Activated naive CD8-positive, alpha-beta T cell treated with anti-CD3 and anti-CD28 coated beads, Interleukin-2, amount 10 ng/mL, durations not matched to agents 7 days and 5 days (primary cell): Measurements from ENCODE around the gene SNX8. TPM values are rescaled to one million over a fixed set of nuclear protein-coding genes. Genes with fewer than 3 reads are reported as not detected.

Source experiments
- ATAC-seq: fragments of 150-1000 bp; cut with Tn5 transposase; one replicate; pipeline ENCODE4 v1.10.0; 2021; ENCODE audit warnings: low read depth, moderate library complexity
- POLR2A ChIA-PET: fragments of 350-600 bp; sonication (Branson Sonifier 250); formaldehyde crosslinking; loops from one replicate; lab custom pipeline; 2021; ENCODE audit warnings: antibody characterized with exemption; lab: Charles Lee
- DNase-seq: peaks from one replicate; pipeline ENCODE4 v3.0.0; 2021
- H3K27ac Mint-ChIP-seq: one replicate; pipeline ENCODE4 v1.8.0; 2022; ENCODE audit warnings: mild to moderate bottlenecking, mixed read lengths
- H3K27me3 Mint-ChIP-seq: one replicate; pipeline ENCODE4 v1.8.0; 2022; ENCODE audit warnings: mild to moderate bottlenecking, moderate library complexity, mixed read lengths
- H3K36me3 Mint-ChIP-seq: one replicate; pipeline ENCODE4 v1.8.0; 2021; ENCODE audit warnings: mild to moderate bottlenecking, mixed read lengths
- H3K4me1 Mint-ChIP-seq: one replicate; pipeline ENCODE4 v1.8.0; 2021; ENCODE audit warnings: mixed read lengths
- H3K4me3 Mint-ChIP-seq: one replicate; pipeline ENCODE4 v1.8.0; 2022; ENCODE audit warnings: mild to moderate bottlenecking, moderate library complexity, mixed read lengths
- H3K9me3 Mint-ChIP-seq: one replicate; pipeline ENCODE4 v1.8.0; 2021; ENCODE audit warnings: mixed read lengths
- total RNA-seq, 2 experiments: library from RNA; stranded (reverse); gene quantifications; one replicate each; pipeline ENCODE4 v1.2.3, GENCODE V29; 2021

The SNX8 gene
- total RNA-seq, 2 experiments from 2014 or later = 18.6 to 22.1 TPM

DNA sequence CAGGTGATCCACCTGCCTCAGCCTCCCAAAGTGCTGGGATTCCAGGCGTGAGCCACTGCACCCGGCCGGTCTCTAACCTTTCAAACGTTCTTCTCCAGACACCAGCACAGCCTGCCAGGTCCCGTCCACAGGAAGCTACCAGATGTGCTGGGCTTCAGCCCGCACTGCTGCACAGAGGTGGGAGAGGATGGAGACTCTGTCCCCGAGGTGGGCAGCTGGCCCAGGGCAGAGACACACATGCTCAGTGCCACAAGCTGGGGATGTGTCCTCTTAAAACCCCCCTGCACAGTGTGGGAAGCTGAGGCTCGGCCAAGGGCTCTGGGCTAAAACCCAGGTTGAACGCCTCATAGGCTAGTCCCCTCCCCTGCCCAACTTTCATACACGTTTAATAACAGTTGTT, 62.9 kb downstream of the SNX8 start:
- ATAC-seq (no peak), DNase-seq (no peak)
- Mint-ChIP-seq H3K27ac (no peak overlapping the region), H3K4me1 (peaks cover 28% of the 10 kb centered on the region), H3K4me3 (no peak overlapping the region), H3K27me3 (no peaks in the 10 kb centered on the region), H3K36me3 (peaks cover 30% of the 10 kb centered on the region), H3K9me3 (no peaks in the 10 kb centered on the region)
- POLR2A ChIA-PET = no interaction called here

DNA sequence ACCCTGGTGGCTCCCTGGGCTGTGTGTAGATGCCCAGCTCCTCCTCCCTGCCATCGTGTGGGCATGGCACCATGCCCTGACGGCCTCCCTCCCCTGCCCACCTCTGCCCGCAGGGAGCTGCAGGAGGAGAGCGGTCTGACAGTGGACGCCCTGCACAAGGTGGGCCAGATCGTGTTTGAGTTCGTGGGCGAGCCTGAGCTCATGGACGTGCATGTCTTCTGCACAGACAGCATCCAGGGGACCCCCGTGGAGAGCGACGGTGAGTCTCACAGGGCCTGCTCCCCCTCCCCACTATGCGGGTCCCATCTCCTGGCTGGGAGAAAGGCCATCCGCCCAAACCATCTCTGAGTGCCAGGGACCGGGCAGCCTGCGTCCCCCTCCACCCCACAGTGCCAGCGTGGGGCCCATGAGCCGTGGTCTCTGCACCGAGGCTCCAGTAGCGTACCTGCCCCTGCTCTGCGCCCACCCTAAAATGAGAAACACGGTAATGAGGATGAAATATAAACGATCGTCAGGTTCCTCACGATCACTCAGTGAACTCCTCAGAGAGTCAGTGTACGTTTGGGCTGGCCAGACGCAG, 64.4 kb downstream of the SNX8 start:
- H3K27me3 Mint-ChIP-seq = no peaks in the 10 kb centered on the region
- peak overlapping the region; percentile 80 for H3K27ac Mint-ChIP-seq
- peaks cover 33% of the 10 kb centered on the region for H3K4me1 Mint-ChIP-seq

DNA sequence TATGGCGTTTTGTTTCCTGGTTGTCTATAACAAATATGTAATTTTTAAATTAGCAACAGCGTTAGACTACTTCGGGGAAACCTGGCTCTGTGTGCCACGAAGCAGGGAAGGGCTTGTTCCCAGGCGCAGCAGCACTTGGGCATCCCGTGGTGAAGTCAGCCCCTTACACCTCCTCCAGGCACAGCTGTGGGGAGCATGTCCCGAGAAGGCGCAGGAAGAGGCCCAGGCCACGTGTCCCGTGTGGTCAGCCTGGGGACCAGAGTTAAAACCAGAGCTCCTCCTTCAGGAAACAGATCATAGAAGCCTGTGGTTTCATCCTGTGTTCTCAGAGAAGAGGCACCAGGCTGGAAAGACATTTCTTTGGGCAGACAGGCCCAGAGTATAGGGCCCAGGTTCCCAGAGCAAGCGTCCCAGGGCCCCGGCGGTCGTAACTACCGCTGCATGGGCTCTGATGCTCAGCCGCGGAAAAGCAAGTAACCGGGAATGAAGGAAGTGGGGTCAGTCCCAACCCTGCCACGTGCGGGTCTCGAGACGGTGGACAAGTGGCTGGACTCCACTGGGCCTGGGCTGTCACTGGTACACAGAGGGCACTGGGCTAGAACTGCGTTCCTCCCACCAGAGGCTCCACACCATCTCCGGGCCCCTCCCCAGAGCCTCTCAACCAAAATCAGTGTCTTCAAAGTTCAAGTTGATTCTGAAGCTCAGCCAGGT, 65.1 kb downstream of the SNX8 start:
- POLR2A ChIA-PET = interaction anchor here (0.6 to 1.1 kb wide), 4 partner anchors 51 to 1136 kb away, joined by 3 read pairs; no protein-coding TSS in a partner anchor
- peak; percentile 63 for DNase-seq
- H3K9me3 Mint-ChIP-seq = no peaks in the 10 kb centered on the region
- peaks cover 33% of the 10 kb centered on the region for H3K4me1 Mint-ChIP-seq
- H3K4me3 Mint-ChIP-seq = peak overlapping the region; percentile 78
- H3K27ac Mint-ChIP-seq = peak overlapping the region; percentile 80
- peak; percentile 57 for ATAC-seq
- H3K36me3 Mint-ChIP-seq = peaks cover 34% of the 10 kb centered on the region
- no peaks in the 10 kb centered on the region for H3K27me3 Mint-ChIP-seq

More for the DNA sequence above, 64.4 kb downstream of the SNX8 start:
- ATAC-seq (no peak), DNase-seq (no peak)
- H3K4me3 Mint-ChIP-seq = peak overlapping the region; percentile 78
- peaks cover 34% of the 10 kb centered on the region for H3K36me3 Mint-ChIP-seq
- no peaks in the 10 kb centered on the region for H3K9me3 Mint-ChIP-seq
- POLR2A ChIA-PET = interaction anchor here (1.1 kb wide), 2 partner anchors 50 to 328 kb away, joined by 3 read pairs; no protein-coding TSS in a partner anchor

DNA sequence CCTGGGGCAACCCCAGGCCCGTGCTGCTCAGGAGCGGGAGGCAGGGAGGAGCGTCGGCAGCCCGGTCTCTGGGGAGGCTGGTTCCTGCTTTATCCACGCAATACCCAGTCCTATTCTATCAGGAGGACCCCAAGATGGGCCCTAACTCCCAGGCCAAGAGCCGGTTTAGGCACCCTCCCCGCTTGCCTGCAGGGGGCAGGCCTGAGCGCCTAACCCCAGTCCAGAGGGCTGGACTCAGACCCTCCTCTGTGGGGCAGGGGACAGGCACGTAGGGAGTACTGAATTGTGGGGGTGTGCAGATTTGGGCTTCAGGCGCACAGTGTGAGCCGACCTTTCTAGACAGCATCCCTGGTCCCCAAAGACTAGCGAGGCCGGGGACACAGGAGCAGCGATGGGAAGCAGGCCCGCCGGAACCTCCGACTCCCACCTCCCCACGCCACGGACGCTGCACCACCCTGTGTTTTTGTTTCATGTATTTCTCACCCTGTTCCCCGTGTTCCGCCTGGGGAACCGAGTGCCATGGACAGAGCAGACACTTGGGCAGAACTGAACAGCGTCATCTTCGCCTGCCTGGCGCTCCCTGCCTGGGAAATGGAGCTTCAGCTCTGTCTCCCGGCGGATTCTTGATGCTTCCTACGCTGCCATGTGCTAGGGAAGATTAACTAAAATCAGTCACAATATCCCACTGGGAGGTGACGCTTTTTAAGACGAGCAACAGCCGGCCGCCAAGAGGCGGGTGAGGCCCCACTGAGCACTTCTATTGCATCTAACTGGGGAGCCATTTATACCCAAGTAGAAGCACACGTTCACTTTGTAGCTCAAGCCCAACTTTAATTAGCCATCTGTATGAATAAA, 66.9 kb downstream of the SNX8 start:
- DNase-seq = peak; percentile 62
- peaks cover 38% of the 10 kb centered on the region for H3K4me1 Mint-ChIP-seq
- H3K27me3 Mint-ChIP-seq = no peaks in the 10 kb centered on the region
- peaks cover 34% of the 10 kb centered on the region for H3K36me3 Mint-ChIP-seq
- no peak for ATAC-seq
- H3K9me3 Mint-ChIP-seq = no peaks in the 10 kb centered on the region
- POLR2A ChIA-PET = interaction anchor here (0.5 kb wide), 1 partner anchor 88 kb away, joined by 4 read pairs; no protein-coding TSS in a partner anchor
- H3K4me3 Mint-ChIP-seq = no peak overlapping the region
- H3K27ac Mint-ChIP-seq = peak overlapping the region; percentile 23

DNA sequence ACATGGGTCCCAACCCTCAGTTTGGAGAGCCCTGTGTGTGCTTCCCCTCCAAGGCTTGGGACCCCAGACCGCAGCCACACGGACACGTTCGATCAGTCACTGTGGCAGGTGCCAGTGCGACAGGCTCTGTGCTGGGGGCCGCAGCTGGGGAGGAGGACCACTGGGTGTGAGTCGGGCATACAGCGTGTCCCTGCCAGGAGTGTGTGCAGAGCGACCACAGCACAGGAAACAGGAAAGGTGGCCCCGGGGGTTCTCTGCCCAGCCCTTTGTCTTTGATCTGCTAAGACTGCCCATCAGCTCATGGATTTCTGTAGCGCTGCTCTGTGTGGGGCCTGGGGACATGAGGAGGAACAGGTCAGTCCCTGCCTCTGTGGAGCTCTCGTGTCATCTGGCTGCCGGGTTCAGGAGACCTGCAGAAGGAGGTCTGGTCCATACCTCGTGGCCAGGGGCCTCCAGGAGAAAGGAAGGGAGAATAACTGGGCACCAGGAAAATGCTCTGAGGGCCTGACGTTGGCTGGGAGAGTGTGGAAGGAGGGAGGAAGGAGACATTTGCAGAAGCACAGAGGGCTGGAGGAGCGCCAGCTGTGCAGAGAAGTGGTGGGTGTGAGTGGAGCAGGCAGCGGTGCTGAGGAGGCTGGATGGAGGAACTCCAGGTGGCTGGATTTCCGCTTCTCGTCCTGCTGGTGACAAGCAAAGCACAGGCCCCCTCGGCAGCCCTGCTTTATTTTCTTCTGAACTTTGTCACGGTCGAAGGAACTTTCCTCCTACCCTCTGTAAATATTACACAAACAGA, 68.2 kb downstream of the SNX8 start:
- POLR2A ChIA-PET = interaction anchor here (0.7 kb wide), 1 partner anchor 88 kb away, joined by 3 read pairs; no protein-coding TSS in a partner anchor
- H3K27ac Mint-ChIP-seq = peak overlapping the region; percentile 65
- H3K4me1 Mint-ChIP-seq = peaks cover 38% of the 10 kb centered on the region
- no peaks in the 10 kb centered on the region for H3K27me3 Mint-ChIP-seq
- peak overlapping the region; percentile 28 for H3K4me3 Mint-ChIP-seq
- DNase-seq (no peak), ATAC-seq (no peak)
- peaks cover 32% of the 10 kb centered on the region for H3K36me3 Mint-ChIP-seq
- H3K9me3 Mint-ChIP-seq = no peaks in the 10 kb centered on the region

DNA sequence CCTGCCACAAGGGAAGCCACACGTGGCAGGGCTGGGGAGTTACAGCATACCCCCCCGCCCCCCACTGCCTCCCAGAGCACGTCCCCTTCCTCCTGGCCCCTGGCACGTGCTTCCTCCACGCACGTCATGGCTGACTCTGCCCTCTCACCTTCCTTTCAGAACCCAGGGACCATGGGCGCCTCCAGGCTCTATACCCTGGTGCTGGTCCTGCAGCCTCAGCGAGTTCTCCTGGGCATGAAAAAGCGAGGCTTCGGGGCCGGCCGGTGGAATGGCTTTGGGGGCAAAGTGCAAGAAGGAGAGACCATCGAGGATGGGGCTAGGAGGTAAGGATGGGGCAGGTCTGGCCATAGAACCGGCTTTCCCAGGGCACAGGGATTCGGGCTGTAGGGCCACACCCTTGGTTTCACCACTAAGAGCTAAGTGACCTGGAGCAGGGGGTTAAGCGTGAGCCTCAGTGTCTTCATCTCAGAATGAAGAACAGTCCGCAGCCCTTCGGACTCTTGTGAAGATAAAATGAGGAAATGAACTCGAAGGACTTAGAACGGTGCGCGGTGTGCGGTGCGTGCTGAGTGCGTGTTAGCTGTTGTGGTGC, 69.7 kb downstream of the SNX8 start:
- Mint-ChIP-seq H3K9me3 (no peaks in the 10 kb centered on the region), H3K36me3 (peaks cover 26% of the 10 kb centered on the region), H3K27me3 (no peaks in the 10 kb centered on the region), H3K4me3 (no peak overlapping the region), H3K4me1 (peaks cover 38% of the 10 kb centered on the region), H3K27ac (no peak overlapping the region)
- no peak for DNase-seq
- ATAC-seq = no peak
- POLR2A ChIA-PET = interaction anchor here (0.9 kb wide), 1 partner anchor 12 kb away, joined by 3 read pairs; the partner anchor contains the start of gene MAD1L1

DNA sequence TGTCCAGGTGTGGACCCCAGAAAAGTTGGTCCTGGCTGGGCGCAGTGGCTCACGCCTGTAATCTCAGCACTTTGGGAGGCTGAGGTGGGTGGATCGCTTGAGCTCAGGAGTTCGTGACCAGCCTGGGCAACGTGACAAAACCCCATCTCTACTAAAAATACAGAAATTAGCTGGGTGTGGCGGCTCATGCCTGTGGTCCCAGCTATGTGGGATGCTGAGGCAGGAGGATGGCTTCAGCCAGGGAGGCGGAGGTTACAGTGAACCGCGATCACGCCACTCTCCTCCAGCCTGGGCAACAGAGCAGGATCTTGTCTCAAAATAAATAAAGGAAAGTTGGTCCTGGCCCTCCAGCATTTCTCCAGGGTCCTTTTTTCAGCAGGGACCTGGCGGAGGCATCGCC, 70.8 kb downstream of the SNX8 start:
- no peak overlapping the region for H3K27ac Mint-ChIP-seq
- peaks cover 19% of the 10 kb centered on the region for H3K36me3 Mint-ChIP-seq
- H3K4me1 Mint-ChIP-seq = peaks cover 28% of the 10 kb centered on the region
- POLR2A ChIA-PET = interaction anchor here (3.0 kb wide), 1 partner anchor 11 kb away, joined by 21 read pairs; the partner anchor contains the start of gene MAD1L1
- DNase-seq (no peak), ATAC-seq (no peak)
- no peaks in the 10 kb centered on the region for H3K9me3 Mint-ChIP-seq
- peak overlapping the region; percentile 99 for H3K4me3 Mint-ChIP-seq
- no peaks in the 10 kb centered on the region for H3K27me3 Mint-ChIP-seq

DNA sequence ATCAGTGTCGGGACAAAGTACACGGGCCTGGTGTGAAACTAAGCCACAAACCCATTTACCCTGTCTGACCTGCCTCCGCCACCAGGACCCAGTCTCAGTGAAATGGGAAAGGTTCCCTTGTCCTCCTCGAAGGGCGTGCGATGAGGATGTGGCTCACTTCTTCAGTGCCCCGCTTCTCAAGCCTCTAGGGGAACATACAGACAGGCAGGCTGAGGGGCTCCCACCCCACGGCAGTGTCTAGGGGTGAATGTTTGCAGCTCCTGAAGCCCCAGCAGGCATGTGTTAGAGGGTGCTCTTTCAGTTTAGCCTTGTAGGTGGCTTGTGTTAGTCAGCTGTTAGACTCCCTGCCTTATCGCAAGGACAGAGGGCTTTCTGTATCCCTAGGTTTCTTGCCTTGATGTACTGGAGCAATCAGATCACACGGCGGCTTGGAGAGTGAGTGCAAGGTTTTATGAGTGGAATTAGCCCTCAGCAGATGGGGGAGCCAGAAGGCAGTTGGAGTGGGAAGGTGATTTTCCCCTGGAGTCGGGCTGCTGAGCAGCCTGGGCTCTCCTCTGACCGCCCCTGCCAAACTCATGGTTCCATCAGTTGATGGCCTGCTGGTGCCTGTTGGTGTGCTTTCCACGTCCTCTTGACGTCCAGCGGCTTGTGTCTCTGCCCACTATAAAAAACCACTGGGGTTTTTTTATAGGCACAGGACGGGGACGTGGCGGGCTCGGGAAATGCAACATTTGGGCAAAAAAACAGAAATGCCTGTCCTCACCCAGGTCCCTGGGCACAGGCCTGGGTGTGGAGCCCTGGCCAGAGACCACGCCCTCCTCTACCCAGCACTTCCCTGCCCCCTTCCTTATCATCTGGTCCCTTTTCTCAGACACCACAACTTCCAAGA, 71.5 kb downstream of the SNX8 start:
- peaks cover 14% of the 10 kb centered on the region for H3K36me3 Mint-ChIP-seq
- DNase-seq (peak; percentile 59), ATAC-seq (peak; percentile 53)
- peak overlapping the region; percentile 99 for H3K4me3 Mint-ChIP-seq
- POLR2A ChIA-PET = interaction anchor here (0.5 to 3.0 kb wide), 6 partner anchors 10 to 870 kb away, joined by 3 to 21 read pairs (median 4); partner anchors contain the start of genes CHST12, EIF3B, MAD1L1 and SNX8
- peak overlapping the region; percentile 94 for H3K27ac Mint-ChIP-seq
- no peaks in the 10 kb centered on the region for H3K27me3 Mint-ChIP-seq
- peaks cover 24% of the 10 kb centered on the region for H3K4me1 Mint-ChIP-seq
- H3K9me3 Mint-ChIP-seq = no peaks in the 10 kb centered on the region

DNA sequence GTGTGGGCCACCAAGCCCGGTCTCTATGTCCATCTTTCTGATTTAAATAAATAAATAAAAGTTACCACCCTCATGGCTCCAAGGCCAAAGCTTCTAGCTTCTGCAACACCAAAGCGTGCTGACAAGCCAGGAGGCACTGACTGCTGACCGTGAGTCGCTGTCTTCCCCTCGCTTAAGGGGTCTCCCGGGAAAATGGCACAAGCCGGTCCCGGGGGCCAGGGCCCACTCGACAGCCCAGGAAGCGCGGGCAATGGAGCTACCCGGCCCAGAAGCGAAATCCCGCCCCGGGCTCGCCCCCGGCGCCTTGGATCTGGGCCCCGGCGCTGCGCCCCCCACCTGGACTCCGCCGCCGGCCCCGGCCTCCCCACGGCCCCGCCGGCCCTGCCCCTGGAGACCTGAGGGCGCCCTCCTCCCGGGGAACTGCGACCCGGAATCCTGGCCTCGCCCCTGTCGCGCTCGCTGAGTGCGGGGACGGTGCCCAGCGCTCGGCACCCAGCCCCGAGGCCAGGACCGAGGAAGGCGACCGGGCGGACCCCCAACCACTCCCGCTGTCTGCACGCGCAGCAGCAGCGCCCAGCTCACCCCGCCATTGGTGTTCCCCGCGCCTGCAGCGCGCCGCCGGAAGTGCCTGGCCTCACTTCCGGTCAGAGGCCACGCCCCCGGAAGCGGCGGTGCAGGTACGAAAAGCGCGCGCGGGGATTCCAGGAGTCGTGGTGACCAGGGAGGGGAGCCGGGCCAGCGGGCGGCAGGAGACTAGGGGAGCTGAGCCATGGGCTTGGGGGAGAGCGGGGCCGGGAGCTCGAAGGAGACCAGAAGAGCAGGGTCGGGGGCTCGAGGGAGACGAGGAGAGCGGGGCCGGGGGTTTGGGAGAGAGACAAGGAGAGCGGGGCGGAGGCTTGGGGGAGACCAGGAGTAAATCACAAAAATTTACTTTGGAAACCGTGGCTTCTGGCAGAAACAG, 72.4 kb downstream of the SNX8 start, which contains the start of the genes MRM2 and NUDT1:
TSS of gene MRM2 (minus strand) at position 626 of the 961 bp plus-strand sequence. CDS start at position 590, 36 bp downstream.
TSS of gene NUDT1 (plus strand) at position 647 of the 961 bp plus-strand sequence. CDS start 2,349 bp downstream, outside the sequence.
- H3K27ac Mint-ChIP-seq = peak within 1 kb of the TSS; percentile 94
- H3K36me3 Mint-ChIP-seq = peaks cover 15% of the 10 kb centered on the region
- H3K4me3 Mint-ChIP-seq = peak within 1 kb of the TSS; percentile 99
- no peaks in the 10 kb centered on the region for H3K27me3 Mint-ChIP-seq
- H3K9me3 Mint-ChIP-seq = no peaks in the 10 kb centered on the region
- peaks cover 24% of the 10 kb centered on the region for H3K4me1 Mint-ChIP-seq
- POLR2A ChIA-PET = interaction anchor here (0.5 to 3.0 kb wide), 9 partner anchors 9 to 871 kb away, joined by 3 to 21 read pairs (median 4); partner anchors contain the start of genes CHST12, EIF3B, MAD1L1 and SNX8
- peak; percentile 80 for ATAC-seq
- DNase-seq = peak; percentile 86

DNA sequence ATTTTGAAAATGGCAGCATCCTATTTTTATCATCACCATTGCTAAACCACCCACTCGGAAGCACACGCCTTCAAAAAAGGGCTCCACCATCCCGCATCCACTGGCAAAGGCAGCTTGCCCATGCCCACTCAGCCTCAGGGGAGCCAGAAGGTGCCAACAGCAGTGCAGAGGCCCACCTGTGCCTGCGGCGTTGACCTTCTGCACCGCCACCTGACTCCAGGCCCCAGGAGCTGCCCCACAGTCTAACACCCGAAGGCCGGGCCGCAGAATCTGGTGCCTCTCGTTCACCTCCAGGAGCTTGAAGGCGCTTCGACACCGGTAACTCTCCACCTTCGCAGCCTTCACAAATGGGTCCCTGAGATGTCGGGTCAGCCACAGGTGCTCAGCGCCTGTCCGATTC, 75.0 kb downstream of the SNX8 start:
- Mint-ChIP-seq H3K36me3 (peaks cover 14% of the 10 kb centered on the region), H3K4me1 (peaks cover 13% of the 10 kb centered on the region), H3K27me3 (no peaks in the 10 kb centered on the region), H3K27ac (no peak overlapping the region), H3K4me3 (no peak overlapping the region), H3K9me3 (no peaks in the 10 kb centered on the region)
- DNase-seq (no peak), ATAC-seq (no peak)
- POLR2A ChIA-PET = no interaction called here
